ENCODE results near the gene TRA2A. TPM values are rescaled to one million over a fixed set of nuclear protein-coding genes. Genes with fewer than 3 reads are reported as not detected.
A peak's percentile ranks its signal among the peaks of the same experiment; 100 is the strongest.

TRA2A gene
- total and polyA plus RNA-seq, 9 of the 15 experiments (the other 6 are each of a cell fraction or from before 2014, with no cell fraction given) = 22.7 to 210 (median 73.9) TPM

DNA sequence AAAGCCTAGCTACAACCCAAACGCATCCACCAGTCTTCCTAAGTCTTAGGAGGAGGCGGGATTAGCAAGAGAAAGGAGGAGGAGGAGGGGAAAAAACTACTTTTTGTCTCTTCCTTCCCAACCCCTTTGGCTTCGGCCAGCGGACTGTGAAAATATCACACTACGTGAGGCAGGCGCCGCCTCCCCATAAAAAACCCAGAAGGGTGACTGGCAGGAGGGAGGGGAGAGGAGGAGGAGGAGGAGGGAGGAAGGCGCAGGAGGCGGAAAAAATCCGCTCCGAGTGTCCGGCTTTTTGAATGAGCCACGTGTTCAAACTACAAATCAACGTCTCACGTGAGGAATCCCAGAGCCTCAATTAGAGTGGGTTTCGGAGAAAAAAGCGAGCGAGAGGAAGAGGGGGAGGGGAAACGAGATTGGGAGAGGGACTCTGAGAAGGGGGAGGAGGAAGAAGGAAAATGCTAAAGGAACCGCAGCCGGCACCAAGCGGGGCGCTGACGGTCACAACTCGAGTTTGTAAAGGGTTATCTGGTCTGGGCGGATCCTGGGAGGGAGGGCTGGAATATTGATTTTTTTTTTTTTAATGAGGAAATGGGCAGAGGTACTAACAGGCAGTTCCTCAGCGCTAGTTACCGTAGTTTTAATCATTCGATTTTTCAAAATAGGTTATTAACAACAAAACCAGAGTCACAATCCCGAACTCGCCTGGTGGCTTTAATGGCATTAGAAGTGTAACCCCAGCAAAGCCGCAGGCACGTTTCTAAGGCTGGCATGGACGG lies 61.3 kb downstream of the TRA2A start, which contains the start of gene IGF2BP3 (continued):
- TF ChIP-seq, protein P1, sequence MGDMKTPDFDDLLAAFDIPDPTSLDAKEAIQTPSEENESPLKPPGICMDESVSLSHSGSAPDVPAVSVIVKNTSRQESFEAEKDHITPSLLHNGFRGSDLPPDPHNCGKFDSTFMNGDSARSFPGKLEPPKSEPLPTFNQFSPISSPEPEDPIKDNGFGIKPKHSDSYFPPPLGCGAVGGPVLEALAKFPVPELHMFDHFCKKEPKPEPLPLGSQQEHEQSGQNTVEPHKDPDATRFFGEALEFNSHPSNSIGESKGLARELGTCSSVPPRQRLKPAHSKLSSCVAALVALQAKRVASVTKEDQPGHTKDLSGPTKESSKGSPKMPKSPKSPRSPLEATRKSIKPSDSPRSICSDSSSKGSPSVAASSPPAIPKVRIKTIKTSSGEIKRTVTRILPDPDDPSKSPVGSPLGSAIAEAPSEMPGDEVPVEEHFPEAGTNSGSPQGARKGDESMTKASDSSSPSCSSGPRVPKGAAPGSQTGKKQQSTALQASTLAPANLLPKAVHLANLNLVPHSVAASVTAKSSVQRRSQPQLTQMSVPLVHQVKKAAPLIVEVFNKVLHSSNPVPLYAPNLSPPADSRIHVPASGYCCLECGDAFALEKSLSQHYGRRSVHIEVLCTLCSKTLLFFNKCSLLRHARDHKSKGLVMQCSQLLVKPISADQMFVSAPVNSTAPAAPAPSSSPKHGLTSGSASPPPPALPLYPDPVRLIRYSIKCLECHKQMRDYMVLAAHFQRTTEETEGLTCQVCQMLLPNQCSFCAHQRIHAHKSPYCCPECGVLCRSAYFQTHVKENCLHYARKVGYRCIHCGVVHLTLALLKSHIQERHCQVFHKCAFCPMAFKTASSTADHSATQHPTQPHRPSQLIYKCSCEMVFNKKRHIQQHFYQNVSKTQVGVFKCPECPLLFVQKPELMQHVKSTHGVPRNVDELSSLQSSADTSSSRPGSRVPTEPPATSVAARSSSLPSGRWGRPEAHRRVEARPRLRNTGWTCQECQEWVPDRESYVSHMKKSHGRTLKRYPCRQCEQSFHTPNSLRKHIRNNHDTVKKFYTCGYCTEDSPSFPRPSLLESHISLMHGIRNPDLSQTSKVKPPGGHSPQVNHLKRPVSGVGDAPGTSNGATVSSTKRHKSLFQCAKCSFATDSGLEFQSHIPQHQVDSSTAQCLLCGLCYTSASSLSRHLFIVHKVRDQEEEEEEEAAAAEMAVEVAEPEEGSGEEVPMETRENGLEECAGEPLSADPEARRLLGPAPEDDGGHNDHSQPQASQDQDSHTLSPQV (IDR thresholded peaks at IDR 0.05) = no peak
- TF ChIP-seq, protein P2, sequence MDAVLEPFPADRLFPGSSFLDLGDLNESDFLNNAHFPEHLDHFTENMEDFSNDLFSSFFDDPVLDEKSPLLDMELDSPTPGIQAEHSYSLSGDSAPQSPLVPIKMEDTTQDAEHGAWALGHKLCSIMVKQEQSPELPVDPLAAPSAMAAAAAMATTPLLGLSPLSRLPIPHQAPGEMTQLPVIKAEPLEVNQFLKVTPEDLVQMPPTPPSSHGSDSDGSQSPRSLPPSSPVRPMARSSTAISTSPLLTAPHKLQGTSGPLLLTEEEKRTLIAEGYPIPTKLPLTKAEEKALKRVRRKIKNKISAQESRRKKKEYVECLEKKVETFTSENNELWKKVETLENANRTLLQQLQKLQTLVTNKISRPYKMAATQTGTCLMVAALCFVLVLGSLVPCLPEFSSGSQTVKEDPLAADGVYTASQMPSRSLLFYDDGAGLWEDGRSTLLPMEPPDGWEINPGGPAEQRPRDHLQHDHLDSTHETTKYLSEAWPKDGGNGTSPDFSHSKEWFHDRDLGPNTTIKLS (IDR thresholded peaks at IDR 0.05; ENCODE audit: borderline replicate concordance, low read depth) = peak; percentile 89
- no peak for TF ChIP-seq ZNF408 (CRISPR knock-in tag; IDR thresholded peaks at IDR 0.05; ENCODE audit: low read depth)
- peak; percentile 88; the same call in 1 of the 2 replicates for TF ChIP-seq MTA3 (IDR thresholded peaks at IDR 0.05; ENCODE audit: borderline replicate concordance)
- TF ChIP-seq, protein P3, sequence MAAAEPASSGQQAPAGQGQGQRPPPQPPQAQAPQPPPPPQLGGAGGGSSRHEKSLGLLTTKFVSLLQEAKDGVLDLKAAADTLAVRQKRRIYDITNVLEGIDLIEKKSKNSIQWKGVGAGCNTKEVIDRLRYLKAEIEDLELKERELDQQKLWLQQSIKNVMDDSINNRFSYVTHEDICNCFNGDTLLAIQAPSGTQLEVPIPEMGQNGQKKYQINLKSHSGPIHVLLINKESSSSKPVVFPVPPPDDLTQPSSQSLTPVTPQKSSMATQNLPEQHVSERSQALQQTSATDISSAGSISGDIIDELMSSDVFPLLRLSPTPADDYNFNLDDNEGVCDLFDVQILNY (CRISPR knock-in tag; IDR thresholded peaks at IDR 0.05) = no peak
- TF ChIP-seq RBM15 (IDR thresholded peaks at IDR 0.05; ENCODE audit: insufficient read depth, low read length) = no peak
- TF ChIP-seq, protein P4, sequence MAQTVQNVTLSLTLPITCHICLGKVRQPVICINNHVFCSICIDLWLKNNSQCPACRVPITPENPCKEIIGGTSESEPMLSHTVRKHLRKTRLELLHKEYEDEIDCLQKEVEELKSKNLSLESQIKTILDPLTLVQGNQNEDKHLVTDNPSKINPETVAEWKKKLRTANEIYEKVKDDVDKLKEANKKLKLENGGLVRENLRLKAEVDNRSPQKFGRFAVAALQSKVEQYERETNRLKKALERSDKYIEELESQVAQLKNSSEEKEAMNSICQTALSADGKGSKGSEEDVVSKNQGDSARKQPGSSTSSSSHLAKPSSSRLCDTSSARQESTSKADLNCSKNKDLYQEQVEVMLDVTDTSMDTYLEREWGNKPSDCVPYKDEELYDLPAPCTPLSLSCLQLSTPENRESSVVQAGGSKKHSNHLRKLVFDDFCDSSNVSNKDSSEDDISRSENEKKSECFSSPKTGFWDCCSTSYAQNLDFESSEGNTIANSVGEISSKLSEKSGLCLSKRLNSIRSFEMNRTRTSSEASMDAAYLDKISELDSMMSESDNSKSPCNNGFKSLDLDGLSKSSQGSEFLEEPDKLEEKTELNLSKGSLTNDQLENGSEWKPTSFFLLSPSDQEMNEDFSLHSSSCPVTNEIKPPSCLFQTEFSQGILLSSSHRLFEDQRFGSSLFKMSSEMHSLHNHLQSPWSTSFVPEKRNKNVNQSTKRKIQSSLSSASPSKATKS (CRISPR knock-in tag; IDR thresholded peaks at IDR 0.05) = no peak
- TF ChIP-seq, protein P5, sequence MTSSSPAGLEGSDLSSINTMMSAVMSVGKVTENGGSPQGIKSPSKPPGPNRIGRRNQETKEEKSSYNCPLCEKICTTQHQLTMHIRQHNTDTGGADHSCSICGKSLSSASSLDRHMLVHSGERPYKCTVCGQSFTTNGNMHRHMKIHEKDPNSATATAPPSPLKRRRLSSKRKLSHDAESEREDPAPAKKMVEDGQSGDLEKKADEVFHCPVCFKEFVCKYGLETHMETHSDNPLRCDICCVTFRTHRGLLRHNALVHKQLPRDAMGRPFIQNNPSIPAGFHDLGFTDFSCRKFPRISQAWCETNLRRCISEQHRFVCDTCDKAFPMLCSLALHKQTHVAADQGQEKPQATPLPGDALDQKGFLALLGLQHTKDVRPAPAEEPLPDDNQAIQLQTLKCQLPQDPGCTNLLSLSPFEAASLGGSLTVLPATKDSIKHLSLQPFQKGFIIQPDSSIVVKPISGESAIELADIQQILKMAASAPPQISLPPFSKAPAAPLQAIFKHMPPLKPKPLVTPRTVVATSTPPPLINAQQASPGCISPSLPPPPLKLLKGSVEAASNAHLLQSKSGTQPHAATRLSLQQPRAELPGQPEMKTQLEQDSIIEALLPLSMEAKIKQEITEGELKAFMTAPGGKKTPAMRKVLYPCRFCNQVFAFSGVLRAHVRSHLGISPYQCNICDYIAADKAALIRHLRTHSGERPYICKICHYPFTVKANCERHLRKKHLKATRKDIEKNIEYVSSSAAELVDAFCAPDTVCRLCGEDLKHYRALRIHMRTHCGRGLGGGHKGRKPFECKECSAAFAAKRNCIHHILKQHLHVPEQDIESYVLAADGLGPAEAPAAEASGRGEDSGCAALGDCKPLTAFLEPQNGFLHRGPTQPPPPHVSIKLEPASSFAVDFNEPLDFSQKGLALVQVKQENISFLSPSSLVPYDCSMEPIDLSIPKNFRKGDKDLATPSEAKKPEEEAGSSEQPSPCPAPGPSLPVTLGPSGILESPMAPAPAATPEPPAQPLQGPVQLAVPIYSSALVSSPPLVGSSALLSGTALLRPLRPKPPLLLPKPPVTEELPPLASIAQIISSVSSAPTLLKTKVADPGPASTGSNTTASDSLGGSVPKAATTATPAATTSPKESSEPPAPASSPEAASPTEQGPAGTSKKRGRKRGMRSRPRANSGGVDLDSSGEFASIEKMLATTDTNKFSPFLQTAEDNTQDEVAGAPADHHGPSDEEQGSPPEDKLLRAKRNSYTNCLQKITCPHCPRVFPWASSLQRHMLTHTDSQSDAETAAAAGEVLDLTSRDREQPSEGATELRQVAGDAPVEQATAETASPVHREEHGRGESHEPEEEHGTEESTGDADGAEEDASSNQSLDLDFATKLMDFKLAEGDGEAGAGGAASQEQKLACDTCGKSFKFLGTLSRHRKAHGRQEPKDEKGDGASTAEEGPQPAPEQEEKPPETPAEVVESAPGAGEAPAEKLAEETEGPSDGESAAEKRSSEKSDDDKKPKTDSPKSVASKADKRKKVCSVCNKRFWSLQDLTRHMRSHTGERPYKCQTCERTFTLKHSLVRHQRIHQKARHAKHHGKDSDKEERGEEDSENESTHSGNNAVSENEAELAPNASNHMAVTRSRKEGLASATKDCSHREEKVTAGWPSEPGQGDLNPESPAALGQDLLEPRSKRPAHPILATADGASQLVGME (CRISPR knock-in tag; IDR thresholded peaks at IDR 0.05) = no peak
- TF ChIP-seq ZNF76 (CRISPR knock-in tag; IDR thresholded peaks at IDR 0.05; ENCODE audit: borderline replicate concordance) = no peak
- no peak for TF ChIP-seq ILF3 (IDR thresholded peaks at IDR 0.05; ENCODE audit: borderline replicate concordance)
- TF ChIP-seq ZNF778 (CRISPR knock-in tag; IDR thresholded peaks at IDR 0.05) = no peak

Measured in K562 (cell line).